ENCODE results near the gene MPP2.

DNA sequence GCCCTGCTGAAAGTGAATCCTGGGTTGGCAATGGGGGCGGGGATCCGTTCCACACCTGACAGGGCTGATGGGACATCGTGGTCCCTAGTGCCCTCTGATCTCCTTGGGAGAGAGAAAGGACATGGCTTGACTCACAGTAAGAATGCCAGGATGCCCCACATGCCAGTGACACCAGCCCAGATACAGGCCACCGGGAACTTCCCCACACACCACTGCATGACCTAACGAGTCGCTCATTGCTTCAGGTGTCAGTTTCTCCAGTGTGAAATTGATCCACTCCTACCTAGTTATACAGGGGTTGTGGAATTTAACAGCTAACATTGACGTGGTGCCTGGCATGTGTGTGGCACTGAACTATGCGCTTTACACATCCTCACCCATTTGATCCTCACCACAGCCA is 52.8 kb downstream of the MPP2 start:
- TF ChIP-seq CHCHD3 (CRISPR knock-in tag; IDR thresholded peaks at IDR 0.05) (no peak), BHLHE40 (IDR thresholded peaks at IDR 0.05; ENCODE audit: low read length) (no peak), DPF2 (CRISPR knock-in tag; IDR thresholded peaks at IDR 0.05; ENCODE audit: borderline replicate concordance, low read depth) (no peak), ZNF136 (CRISPR knock-in tag; IDR thresholded peaks at IDR 0.05; ENCODE audit: low read depth) (no peak), TAF1 (CRISPR knock-in tag; IDR thresholded peaks at IDR 0.05) (no peak), SP1 (IDR thresholded peaks at IDR 0.05) (no peak), SP1 (CRISPR knock-in tag; IDR thresholded peaks at IDR 0.05) (no peak), MLX (CRISPR knock-in tag; IDR thresholded peaks at IDR 0.05) (no peak), RBAK (CRISPR knock-in tag; IDR thresholded peaks at IDR 0.05) (no peak), FOXA3 (CRISPR knock-in tag; IDR thresholded peaks at IDR 0.05) (no peak), MXD3 (CRISPR knock-in tag; IDR thresholded peaks at IDR 0.05) (no peak)
- TF ChIP-seq, protein P1, sequence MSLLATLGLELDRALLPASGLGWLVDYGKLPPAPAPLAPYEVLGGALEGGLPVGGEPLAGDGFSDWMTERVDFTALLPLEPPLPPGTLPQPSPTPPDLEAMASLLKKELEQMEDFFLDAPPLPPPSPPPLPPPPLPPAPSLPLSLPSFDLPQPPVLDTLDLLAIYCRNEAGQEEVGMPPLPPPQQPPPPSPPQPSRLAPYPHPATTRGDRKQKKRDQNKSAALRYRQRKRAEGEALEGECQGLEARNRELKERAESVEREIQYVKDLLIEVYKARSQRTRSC (CRISPR knock-in tag; IDR thresholded peaks at IDR 0.05; ENCODE audit: low read depth) = no peak
- TF ChIP-seq, protein P2, sequence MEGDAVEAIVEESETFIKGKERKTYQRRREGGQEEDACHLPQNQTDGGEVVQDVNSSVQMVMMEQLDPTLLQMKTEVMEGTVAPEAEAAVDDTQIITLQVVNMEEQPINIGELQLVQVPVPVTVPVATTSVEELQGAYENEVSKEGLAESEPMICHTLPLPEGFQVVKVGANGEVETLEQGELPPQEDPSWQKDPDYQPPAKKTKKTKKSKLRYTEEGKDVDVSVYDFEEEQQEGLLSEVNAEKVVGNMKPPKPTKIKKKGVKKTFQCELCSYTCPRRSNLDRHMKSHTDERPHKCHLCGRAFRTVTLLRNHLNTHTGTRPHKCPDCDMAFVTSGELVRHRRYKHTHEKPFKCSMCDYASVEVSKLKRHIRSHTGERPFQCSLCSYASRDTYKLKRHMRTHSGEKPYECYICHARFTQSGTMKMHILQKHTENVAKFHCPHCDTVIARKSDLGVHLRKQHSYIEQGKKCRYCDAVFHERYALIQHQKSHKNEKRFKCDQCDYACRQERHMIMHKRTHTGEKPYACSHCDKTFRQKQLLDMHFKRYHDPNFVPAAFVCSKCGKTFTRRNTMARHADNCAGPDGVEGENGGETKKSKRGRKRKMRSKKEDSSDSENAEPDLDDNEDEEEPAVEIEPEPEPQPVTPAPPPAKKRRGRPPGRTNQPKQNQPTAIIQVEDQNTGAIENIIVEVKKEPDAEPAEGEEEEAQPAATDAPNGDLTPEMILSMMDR (CRISPR knock-in tag; IDR thresholded peaks at IDR 0.05) = no peak
- TF ChIP-seq, protein P3, sequence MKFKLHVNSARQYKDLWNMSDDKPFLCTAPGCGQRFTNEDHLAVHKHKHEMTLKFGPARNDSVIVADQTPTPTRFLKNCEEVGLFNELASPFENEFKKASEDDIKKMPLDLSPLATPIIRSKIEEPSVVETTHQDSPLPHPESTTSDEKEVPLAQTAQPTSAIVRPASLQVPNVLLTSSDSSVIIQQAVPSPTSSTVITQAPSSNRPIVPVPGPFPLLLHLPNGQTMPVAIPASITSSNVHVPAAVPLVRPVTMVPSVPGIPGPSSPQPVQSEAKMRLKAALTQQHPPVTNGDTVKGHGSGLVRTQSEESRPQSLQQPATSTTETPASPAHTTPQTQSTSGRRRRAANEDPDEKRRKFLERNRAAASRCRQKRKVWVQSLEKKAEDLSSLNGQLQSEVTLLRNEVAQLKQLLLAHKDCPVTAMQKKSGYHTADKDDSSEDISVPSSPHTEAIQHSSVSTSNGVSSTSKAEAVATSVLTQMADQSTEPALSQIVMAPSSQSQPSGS (CRISPR knock-in tag; IDR thresholded peaks at IDR 0.05) = no peak
- TF ChIP-seq, protein P4, sequence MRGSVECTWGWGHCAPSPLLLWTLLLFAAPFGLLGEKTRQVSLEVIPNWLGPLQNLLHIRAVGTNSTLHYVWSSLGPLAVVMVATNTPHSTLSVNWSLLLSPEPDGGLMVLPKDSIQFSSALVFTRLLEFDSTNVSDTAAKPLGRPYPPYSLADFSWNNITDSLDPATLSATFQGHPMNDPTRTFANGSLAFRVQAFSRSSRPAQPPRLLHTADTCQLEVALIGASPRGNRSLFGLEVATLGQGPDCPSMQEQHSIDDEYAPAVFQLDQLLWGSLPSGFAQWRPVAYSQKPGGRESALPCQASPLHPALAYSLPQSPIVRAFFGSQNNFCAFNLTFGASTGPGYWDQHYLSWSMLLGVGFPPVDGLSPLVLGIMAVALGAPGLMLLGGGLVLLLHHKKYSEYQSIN (CRISPR knock-in tag; IDR thresholded peaks at IDR 0.05; ENCODE audit: borderline replicate concordance) = no peak

Measured in HepG2 (cell line).